HL-60 (cell line): Measurements from ENCODE around the gene SPG11.

Experiments used
- DNase-seq, 2 experiments: peaks; one replicate each; pipeline ENCODE4 v3.0.0-alpha.2; 2010 to 2020; ENCODE audit warnings: low read depth in 1 of 2, low spot score in 1 of 2
- H3K27ac ChIP-seq: fragments of 250-450 bp; sonication (Bioruptor Pico); replicated peaks from 2 replicates; pipeline ENCODE4 v1.5.1; 2020; ENCODE audit warnings: mild to moderate bottlenecking, moderate library complexity
- H3K27me3 ChIP-seq: fragments of 250-450 bp; sonication (Bioruptor Pico); 2 replicates; pipeline ENCODE4 v1.5.1; 2021; ENCODE audit warnings: mild to moderate bottlenecking, moderate library complexity; ENCODE audit not compliant: insufficient read depth, poor library complexity, severe bottlenecking
- H3K4me3 ChIP-seq: replicated peaks from 2 replicates; pipeline ENCODE4 v1.5.1; 2011; ENCODE audit warnings: mild to moderate bottlenecking, control low read depth, low read length; ENCODE audit not compliant: insufficient read depth
- GABPA ChIP-seq: IDR thresholded peaks from 2 replicates; pipeline ENCODE4 v1.6.1; 2012; ENCODE audit warnings: low read depth
- POLR2AphosphoS5 ChIP-seq: IDR thresholded peaks from 2 replicates; pipeline ENCODE4 v1.6.1; 2012; ENCODE audit warnings: low read depth
- SPI1 ChIP-seq: IDR thresholded peaks from 2 replicates; pipeline ENCODE4 v1.6.1; 2012; ENCODE audit warnings: low read depth, mild to moderate bottlenecking, borderline replicate concordance
- TF ChIP-seq, protein P1 (sequence below): IDR thresholded peaks from 2 replicates; pipeline ENCODE4 v1.6.1; 2012; ENCODE audit warnings: low read depth; ENCODE audit not compliant: insufficient replicate concordance
- TF ChIP-seq, protein P2 (sequence below): IDR thresholded peaks from one replicate; pipeline ENCODE4 v1.5.1; 2011; ENCODE audit warnings: low read length, control low read depth, inconsistent platforms; ENCODE audit not compliant: insufficient read depth

Gene SPG11

DNA sequence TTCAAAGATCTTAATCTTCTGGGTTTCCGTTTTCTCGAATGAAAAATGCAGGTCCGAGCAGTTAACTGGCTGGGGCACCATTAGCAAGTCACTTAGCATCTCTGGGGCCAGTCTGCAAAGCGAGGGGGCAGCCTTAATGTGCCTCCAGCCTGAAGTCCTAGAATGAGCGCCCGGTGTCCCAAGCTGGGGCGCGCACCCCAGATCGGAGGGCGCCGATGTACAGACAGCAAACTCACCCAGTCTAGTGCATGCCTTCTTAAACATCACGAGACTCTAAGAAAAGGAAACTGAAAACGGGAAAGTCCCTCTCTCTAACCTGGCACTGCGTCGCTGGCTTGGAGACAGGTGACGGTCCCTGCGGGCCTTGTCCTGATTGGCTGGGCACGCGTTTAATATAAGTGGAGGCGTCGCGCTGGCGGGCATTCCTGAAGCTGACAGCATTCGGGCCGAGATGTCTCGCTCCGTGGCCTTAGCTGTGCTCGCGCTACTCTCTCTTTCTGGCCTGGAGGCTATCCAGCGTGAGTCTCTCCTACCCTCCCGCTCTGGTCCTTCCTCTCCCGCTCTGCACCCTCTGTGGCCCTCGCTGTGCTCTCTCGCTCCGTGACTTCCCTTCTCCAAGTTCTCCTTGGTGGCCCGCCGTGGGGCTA, 47.8 kb upstream of the SPG11 start, which contains the start of the genes B2M and PATL2:
Gene B2M (plus strand): TSS at position 422 of the 647 bp plus-strand sequence. CDS start 30 bp downstream, at position 452.
Gene PATL2 (minus strand): TSS at position 228 of the 647 bp plus-strand sequence. CDS start 34,833 bp downstream, outside the sequence.
- peak; percentile 94 to 95 for DNase-seq
- H3K27ac ChIP-seq, result peak within 1 kb of the TSS; percentile 97
- peak within 1 kb of the TSS; percentile 88 for H3K4me3 ChIP-seq
- H3K27me3 ChIP-seq, result no peaks in the 10 kb centered on the region
- TF ChIP-seq, protein P1, sequence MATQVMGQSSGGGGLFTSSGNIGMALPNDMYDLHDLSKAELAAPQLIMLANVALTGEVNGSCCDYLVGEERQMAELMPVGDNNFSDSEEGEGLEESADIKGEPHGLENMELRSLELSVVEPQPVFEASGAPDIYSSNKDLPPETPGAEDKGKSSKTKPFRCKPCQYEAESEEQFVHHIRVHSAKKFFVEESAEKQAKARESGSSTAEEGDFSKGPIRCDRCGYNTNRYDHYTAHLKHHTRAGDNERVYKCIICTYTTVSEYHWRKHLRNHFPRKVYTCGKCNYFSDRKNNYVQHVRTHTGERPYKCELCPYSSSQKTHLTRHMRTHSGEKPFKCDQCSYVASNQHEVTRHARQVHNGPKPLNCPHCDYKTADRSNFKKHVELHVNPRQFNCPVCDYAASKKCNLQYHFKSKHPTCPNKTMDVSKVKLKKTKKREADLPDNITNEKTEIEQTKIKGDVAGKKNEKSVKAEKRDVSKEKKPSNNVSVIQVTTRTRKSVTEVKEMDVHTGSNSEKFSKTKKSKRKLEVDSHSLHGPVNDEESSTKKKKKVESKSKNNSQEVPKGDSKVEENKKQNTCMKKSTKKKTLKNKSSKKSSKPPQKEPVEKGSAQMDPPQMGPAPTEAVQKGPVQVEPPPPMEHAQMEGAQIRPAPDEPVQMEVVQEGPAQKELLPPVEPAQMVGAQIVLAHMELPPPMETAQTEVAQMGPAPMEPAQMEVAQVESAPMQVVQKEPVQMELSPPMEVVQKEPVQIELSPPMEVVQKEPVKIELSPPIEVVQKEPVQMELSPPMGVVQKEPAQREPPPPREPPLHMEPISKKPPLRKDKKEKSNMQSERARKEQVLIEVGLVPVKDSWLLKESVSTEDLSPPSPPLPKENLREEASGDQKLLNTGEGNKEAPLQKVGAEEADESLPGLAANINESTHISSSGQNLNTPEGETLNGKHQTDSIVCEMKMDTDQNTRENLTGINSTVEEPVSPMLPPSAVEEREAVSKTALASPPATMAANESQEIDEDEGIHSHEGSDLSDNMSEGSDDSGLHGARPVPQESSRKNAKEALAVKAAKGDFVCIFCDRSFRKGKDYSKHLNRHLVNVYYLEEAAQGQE, result peak; percentile 74
- TF ChIP-seq GABPA (no peak; the same call in 1 of the 2 replicates), POLR2AphosphoS5 (peak; percentile 99)

DNA sequence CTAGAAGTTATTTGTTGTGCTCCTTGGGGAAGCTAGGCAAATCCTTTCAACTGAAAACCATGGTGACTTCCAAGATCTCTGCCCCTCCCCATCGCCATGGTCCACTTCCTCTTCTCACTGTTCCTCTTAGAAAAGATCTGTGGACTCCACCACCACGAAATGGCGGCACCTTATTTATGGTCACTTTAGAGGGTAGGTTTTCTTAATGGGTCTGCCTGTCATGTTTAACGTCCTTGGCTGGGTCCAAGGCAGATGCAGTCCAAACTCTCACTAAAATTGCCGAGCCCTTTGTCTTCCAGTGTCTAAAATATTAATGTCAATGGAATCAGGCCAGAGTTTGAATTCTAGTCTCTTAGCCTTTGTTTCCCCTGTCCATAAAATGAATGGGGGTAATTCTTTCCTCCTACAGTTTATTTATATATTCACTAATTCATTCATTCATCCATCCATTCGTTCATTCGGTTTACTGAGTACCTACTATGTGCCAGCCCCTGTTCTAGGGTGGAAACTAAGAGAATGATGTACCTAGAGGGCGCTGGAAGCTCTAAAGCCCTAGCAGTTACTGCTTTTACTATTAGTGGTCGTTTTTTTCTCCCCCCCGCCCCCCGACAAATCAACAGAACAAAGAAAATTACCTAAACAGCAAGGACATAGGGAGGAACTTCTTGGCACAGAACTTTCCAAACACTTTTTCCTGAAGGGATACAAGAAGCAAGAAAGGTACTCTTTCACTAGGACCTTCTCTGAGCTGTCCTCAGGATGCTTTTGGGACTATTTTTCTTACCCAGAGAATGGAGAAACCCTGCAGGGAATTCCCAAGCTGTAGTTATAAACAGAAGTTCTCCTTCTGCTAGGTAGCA, 47.0 kb upstream of the SPG11 start:
- DNase-seq, result peak; percentile 80 to 89
- peak overlapping the region; percentile 88 for H3K4me3 ChIP-seq
- peak overlapping the region; percentile 97 for H3K27ac ChIP-seq
- no peaks in the 10 kb centered on the region for H3K27me3 ChIP-seq
- peak; percentile 100 for TF ChIP-seq SPI1
- no peak for TF ChIP-seq GABPA
- TF ChIP-seq POLR2AphosphoS5, result peak; percentile 42; the same call in 1 of the 2 replicates
- TF ChIP-seq, protein P2, sequence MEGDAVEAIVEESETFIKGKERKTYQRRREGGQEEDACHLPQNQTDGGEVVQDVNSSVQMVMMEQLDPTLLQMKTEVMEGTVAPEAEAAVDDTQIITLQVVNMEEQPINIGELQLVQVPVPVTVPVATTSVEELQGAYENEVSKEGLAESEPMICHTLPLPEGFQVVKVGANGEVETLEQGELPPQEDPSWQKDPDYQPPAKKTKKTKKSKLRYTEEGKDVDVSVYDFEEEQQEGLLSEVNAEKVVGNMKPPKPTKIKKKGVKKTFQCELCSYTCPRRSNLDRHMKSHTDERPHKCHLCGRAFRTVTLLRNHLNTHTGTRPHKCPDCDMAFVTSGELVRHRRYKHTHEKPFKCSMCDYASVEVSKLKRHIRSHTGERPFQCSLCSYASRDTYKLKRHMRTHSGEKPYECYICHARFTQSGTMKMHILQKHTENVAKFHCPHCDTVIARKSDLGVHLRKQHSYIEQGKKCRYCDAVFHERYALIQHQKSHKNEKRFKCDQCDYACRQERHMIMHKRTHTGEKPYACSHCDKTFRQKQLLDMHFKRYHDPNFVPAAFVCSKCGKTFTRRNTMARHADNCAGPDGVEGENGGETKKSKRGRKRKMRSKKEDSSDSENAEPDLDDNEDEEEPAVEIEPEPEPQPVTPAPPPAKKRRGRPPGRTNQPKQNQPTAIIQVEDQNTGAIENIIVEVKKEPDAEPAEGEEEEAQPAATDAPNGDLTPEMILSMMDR, result no peak
- TF ChIP-seq, protein P1, result peak; percentile 42

DNA sequence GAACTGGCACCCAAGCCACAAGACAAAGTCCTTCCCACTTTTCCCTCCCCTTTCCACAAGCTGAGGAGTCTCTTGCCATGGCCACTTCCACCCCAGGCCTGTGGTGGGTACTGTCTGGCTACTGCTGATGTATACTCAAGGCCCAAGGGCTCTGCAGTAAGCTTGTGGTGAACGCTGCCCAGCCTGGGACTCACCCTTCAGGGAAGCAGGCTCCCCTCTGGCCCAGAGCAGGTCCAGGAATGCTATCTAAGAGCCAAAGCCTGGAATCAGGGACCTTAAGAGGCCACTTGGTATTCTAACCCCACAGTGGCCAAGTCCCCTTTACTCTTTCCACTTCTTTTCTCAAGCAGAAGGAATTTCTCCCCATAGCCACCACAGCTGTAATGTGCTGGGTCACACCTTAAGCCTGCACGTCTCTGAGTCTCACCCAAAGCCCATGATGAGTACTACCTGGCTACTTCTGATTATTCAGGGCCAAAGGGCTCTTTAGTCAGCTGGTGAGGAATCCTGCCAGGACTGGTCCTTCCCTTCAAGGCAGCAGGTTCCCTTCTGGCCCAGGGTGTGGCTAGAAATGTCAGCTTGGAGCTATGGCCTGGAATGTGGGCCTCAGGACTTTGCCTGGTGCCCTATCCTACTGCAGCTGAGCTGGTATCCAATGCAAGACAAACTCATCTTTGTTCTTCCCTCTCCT, 43.6 kb upstream of the SPG11 start:
- no peak overlapping the region for H3K27ac ChIP-seq
- H3K27me3 ChIP-seq, result no peaks in the 10 kb centered on the region
- H3K4me3 ChIP-seq, result no peak overlapping the region
- DNase-seq, result no peak
- TF ChIP-seq POLR2AphosphoS5 (no peak), GABPA (no peak), SPI1 (no peak)
- TF ChIP-seq, protein P2, result no peak
- TF ChIP-seq, protein P1, result no peak
